ENCODE data around the gene MRPS34.

The MRPS34 gene

GRCh38 chr16:1781254-1781653 lies 8.3 kb upstream of the MRPS34 start:
- no peak for DNase-seq

GRCh38 chr16:1780677-1781072 lies 7.7 kb upstream of the MRPS34 start:
- no peak for DNase-seq

- no peak for DNase-seq
These were observed 7.1 kb upstream of the MRPS34 start for GRCh38 chr16:1779741-1780676.

GRCh38 chr16:1779234-1779701 lies 6.3 kb upstream of the MRPS34 start:
- no peak for DNase-seq

GRCh38 chr16:1778200-1779179 lies 5.6 kb upstream of the MRPS34 start:
- DNase-seq, result no peak

- DNase-seq, result no peak
These were observed 4.7 kb upstream of the MRPS34 start for GRCh38 chr16:1777375-1778199.

GRCh38 chr16:1776991-1777374 lies 4.0 kb upstream of the MRPS34 start:
- no peak for DNase-seq

GRCh38 chr16:1776672-1776955 lies 3.7 kb upstream of the MRPS34 start:
- DNase-seq, result no peak

GRCh38 chr16:1775846-1776671 lies 3.1 kb upstream of the MRPS34 start:
- DNase-seq, result no peak

- no peak for DNase-seq
These were observed 2.3 kb upstream of the MRPS34 start for GRCh38 chr16:1775006-1775845.

GRCh38 chr16:1774448-1774780 lies 1.5 kb upstream of the MRPS34 start:
- no peak for DNase-seq

GRCh38 chr16:1773703-1774447 lies 941 bp upstream of the MRPS34 start:
- DNase-seq, result peak; percentile 35 to 60 (median 53)

- peak in 2 of 3 donors; percentile 36 to 46 for DNase-seq
These were observed 499 bp downstream of the MRPS34 start, which contains the start of gene EME2 for GRCh38 chr16:1772362-1772907. TSS of gene EME2 (plus strand) at chr16:1772810. CDS start at chr16:1773228, 418 bp downstream.

GRCh38 chr16:1771864-1772361 lies 1.0 kb downstream of the MRPS34 start:
- DNase-seq, result peak in 1 of 3 donors; percentile 21

- peak; percentile 71 to 91 (median 81) for DNase-seq
These were observed 1.6 kb downstream of the MRPS34 start, which contains the start of gene NME3 for GRCh38 chr16:1771188-1771863. TSS of gene NME3 (minus strand) at chr16:1771543. CDS start at chr16:1771534, 9 bp downstream.

- DNase-seq, result peak; percentile 38 to 76 (median 46)
These were observed 2.4 kb downstream of the MRPS34 start for GRCh38 chr16:1770328-1771187.
